Inferior parietal cortex (tissue), 1 donor: ENCODE measurements around the gene THSD7A.

ENCODE experiments used
- DNase-seq: peaks from one replicate; pipeline ENCODE4 v3.0.0-alpha.2; 2016; ENCODE audit errors: extremely low spot score

Gene THSD7A, protein sequence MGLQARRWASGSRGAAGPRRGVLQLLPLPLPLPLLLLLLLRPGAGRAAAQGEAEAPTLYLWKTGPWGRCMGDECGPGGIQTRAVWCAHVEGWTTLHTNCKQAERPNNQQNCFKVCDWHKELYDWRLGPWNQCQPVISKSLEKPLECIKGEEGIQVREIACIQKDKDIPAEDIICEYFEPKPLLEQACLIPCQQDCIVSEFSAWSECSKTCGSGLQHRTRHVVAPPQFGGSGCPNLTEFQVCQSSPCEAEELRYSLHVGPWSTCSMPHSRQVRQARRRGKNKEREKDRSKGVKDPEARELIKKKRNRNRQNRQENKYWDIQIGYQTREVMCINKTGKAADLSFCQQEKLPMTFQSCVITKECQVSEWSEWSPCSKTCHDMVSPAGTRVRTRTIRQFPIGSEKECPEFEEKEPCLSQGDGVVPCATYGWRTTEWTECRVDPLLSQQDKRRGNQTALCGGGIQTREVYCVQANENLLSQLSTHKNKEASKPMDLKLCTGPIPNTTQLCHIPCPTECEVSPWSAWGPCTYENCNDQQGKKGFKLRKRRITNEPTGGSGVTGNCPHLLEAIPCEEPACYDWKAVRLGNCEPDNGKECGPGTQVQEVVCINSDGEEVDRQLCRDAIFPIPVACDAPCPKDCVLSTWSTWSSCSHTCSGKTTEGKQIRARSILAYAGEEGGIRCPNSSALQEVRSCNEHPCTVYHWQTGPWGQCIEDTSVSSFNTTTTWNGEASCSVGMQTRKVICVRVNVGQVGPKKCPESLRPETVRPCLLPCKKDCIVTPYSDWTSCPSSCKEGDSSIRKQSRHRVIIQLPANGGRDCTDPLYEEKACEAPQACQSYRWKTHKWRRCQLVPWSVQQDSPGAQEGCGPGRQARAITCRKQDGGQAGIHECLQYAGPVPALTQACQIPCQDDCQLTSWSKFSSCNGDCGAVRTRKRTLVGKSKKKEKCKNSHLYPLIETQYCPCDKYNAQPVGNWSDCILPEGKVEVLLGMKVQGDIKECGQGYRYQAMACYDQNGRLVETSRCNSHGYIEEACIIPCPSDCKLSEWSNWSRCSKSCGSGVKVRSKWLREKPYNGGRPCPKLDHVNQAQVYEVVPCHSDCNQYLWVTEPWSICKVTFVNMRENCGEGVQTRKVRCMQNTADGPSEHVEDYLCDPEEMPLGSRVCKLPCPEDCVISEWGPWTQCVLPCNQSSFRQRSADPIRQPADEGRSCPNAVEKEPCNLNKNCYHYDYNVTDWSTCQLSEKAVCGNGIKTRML (N-terminal part only)

DNA sequence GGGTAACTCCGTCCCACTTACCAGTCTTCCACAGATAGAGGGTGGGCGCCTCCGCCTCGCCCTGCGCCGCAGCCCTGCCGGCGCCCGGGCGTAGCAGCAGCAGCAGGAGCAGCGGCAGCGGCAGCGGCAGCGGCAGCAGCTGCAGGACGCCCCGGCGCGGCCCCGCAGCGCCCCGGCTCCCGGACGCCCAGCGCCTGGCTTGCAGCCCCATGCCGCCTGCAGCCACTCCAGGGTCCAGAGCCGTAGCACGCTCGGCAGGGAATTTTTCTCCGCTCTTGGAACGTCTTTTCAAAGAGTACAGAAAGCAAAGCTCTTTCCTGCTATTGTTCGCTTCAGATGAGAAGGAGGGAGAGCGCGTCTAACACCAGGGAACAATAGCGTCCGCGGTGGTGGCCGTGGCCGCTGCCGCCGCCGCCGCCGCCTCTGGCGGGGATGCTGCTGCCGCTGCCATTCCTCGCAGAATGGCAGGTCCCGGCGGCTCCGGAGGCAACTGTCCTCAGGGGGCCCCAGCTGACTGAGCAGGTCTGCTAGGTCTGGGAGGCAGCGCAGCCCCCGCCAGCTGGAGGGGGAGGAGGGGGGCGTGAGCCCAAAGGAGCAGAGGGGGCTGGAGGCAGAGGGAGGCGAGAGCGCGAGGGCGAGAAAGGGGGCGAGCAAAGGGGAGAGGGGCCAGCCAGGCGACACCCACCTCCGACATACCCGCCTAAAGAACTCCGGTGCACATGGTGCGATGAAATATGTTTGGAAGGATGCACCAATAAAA, at the start of gene THSD7A:
TSS of gene THSD7A (minus strand) at position 463 of the 760 bp plus-strand sequence. CDS start at position 211, 252 bp downstream.
- no peak for DNase-seq

DNA sequence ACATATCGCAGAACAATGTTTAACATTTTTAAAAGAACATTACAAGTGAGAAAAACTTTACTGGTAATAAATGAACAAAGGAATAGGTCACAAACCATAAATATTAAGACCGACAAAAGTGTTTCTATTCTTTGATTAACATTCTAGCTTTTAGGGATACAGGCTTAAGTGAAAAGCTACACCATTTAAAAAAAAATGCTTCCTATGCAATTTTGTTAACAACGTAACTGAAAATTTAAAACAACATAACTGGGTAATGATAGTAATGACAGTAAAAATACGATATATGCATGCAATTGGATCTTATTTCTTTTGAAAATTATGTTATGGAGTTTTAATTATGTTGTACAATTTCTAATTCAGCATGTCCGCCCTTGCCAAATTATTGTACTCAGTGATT, 49.7 kb upstream of the THSD7A start:
- no peak for DNase-seq

DNA sequence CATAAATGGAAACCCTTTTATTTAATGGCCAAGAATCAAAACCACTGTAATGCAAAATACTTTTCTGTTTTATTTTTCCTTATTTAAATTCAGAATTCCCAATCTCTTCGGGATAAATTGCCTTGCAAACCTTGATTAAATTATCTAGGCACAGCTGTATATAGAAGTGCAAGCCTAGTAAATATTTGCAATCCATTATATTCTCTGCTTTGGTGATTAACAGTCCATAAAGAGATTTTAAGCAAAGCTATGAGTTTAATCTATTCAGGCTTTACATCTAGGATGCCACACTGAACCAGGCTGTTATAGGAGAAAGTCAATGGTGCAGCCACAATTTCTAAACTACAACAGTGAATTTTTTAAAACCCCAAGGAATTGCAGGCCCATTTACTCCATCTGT, 43.6 kb upstream of the THSD7A start:
- DNase-seq, result no peak

DNA sequence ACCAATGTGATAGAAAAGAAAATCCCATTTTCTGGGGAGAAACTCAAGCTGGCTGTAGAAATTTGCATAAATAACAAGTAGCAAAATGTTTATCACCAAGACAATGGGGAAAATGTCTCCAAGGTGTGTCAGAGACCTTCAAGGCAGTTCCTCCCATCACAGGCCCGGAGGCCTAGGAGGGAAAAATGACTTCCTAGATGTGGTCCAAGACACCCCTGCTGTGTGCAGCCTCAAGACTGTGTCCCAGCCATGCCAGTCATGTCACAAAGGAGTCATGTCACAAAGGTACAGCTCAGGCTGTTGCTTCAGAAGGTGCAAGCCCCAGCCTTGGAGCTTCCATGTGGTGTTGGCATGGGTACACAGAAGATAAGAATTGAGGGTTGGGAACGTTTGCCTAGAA, 33.7 kb upstream of the THSD7A start:
- DNase-seq, result no peak

DNA sequence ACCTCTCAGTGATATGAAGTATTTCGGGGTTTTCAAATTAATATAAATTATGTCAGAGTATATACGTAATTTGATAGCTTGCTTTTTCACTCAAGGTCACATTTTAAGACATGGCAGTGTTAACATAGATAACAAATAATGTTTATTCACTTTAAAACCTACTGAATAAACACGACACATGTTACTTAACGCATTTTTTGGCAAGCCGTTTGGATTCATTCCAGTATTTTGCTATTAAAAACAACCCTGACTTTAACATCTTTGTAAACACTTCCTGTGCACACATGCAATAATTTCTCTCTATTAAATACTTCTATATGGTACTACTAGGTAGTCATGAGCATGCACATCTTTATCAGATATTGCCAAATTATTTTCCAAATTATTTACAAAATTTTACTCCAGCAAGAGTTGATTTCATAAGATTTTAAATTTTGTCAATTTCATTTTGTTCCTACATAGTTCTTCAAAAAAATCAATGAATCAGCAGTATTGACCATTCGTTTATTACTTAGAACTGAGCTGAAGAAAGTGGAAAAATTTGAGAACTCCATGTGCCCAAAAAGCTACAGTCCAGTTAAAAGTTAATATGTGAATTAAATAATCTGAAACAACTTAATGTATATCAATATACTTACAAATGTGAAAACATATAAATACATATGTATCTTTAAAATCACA, 26.8 kb upstream of the THSD7A start:
- DNase-seq, result no peak

DNA sequence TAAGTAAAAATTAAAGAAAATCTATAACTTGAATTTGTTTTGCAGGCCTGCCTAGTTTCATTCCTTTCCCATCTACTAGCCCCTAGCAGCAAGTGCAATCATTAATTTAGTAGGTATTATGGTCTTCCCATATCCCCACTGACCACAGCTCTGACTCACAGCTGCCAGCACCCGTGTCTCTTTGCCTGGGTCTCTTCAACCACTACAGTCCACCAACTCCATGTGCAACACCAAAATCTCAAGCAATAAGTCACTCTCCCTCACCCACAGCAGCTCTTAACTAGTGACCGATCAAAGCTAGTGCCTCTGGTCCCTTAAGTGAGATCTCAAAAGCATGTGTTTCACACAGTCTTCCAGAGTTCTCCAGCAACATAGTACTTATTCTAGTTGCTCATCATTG, 26.0 kb upstream of the THSD7A start:
- DNase-seq, result no peak

DNA sequence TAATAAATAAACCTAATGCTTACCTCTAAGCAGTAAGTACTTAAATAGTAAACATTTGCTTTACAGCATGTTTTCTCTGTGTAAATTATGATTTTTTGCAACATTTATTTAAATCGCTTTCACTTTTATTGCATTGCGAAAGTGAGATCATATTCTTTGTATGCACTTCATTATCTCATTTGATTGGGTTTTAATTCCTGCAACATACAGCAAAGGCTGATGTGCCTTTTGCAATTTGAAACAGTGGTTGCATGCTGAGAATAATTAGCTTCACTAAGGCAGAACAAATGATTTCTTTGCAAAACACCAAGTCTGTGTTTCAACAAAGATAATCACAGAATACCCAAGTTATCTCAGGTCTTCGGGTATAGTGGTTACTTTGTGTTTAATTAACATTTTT, 16.3 kb upstream of the THSD7A start:
- DNase-seq, result no peak

DNA sequence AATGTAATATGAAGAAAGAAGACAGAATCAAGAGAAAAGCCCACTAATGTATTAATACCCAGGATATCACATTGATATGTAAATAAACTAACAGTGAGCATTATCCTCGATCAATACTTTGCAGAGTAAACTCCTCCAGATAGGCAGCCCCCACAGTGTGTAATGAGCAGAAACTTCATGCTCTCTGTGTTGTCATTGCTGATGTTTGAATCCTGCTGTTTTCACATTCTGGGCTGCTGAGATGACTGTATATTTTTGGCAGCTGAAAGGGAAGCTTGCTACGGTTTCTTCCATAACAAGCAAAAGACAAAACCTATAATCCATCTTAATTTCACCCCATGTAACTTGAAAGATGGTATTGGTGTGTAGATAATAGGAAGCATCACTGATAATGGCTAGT, 15.3 kb upstream of the THSD7A start:
- DNase-seq, result no peak

DNA sequence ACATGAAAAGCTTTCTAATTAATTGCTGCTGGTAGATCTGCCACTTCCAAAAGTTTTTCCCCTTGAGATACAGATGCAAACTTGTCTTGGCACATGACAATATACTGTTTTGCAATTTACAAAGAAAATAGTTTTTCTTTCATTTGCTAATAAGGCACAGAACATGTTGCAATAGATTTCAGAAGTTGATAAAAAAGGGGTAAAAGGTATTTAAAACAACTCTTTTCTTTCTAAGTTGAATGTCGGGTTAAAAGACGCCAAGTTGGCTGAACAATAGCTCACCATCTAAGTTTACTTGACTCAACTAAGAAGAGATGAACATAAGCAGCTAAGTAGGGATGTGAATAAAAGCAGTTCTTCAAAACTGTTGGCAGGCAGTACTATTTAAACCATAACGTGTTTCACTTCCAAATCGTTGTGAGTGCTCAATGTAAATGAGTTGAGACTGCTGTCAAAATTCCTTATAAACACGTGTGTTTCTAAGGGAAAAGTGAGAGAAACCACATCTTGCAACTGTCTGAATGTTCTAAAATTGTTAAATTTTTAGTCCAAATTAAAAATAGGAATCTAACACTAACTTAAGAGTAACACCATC, 14.5 kb upstream of the THSD7A start:
- peak; percentile 18 for DNase-seq

DNA sequence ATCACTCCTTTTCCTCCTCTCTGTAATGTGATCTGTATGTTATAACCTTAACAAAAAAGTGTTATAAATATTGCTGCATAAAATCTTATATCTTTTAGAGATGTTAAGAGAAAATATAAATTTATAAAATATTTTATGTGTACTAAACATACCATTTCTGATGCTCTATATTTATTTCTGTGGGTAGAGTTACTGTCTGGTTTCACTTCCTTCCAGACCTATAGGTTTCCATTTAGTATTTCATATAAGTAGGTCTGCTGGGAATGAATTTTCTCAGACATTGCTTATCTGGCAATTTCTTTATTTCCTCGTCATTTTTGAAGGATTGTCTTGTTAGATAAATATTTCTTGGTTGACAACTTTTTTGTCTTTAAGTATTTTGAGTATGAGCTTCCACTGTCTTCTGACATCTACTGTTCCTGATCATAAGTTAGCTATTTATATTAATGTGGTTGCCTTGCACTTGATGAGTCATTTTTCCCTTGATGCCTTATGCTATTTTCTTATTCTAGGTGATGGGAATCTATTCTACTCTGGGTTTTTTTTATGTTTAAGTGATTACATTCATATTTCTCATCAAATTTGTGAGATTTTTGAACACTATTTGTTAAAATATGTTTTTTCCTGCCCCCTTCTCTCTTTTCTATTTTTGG, 11.2 kb upstream of the THSD7A start:
- DNase-seq, result no peak

DNA sequence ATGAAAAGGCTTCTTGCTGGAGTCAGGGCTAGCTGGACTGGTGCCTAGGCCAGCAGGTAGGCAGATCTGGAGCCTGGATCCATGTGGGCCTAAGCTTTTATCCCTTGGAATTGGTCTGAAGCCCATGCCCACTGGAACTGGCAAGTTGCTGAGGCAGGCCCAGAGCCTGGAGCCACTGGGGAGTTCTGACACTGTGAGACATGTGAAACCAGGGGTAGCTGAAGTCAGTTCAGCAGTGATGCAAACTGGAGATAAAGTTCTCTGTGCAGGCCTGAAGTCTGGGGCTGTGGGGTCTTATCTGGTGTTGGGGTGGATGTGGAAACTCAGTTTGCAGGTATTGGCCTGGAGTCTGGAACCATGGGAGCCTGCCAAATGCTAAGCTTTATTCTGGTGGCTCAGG, 9.7 kb upstream of the THSD7A start:
- DNase-seq, result no peak

DNA sequence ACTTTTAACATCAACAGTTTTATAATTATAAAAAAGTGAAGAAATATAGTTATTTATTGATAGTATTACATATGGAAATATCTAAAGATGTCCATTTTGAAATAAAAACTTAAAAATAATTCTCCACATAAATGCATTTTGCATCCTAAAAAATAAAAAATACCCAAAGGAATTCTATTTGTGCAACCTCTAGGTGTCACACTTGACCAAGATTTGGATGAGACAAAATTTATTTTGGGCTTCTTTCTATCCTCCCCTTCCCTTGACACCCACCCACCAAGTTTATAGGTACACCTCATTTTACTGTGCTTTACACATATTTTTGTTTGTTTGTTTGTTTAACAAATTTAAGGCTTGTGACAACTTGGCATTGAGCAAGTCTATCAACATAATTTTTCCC, 3.3 kb upstream of the THSD7A start:
- no peak for DNase-seq

DNA sequence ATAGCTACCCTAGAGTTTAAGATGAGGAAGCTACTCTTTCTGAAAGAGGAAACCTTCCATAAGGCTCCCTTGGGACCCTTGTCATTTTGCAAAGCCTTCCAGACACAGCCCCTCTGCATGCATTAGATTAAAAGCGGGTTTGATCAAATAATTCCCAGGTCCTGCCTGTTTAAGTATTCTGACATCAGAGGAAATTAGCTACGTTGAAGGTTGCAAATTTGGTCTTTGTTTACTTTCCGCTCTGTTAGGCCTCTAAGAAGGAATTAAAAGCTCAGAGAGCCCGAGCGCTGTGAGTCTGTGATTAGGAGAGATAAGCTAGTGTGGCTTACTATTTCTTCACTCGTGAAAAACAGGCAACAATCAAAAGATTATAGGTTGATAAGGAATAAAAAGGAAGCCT, 1.4 kb upstream of the THSD7A start:
- no peak for DNase-seq

DNA sequence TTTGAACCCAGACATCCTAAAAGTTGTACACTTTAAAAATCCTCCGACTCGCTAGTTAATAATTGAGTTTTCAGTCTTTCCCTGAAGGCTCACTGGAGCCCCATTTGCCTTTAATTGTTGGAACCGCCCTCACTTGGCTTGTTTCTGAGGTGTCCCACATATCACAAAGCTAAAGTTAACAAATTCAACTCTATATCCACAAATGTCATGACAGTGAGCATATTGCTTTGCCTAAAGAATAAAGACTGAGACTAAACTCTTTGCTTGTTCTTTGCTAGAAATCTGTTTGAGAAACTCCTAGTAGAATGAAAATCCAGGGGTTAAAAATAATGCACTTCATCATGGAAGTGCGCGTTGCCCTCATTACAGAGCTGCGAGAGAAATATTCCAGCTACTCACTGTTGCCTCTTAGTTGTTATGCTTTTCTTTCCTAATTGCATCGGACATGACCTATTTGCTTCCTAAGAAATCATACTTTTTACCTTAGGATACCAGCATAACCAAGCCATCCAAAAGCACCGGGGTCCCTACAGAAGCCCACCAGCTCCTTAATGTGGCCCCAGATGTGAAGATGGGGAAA, 752 bp downstream of the THSD7A start:
- DNase-seq, result no peak

DNA sequence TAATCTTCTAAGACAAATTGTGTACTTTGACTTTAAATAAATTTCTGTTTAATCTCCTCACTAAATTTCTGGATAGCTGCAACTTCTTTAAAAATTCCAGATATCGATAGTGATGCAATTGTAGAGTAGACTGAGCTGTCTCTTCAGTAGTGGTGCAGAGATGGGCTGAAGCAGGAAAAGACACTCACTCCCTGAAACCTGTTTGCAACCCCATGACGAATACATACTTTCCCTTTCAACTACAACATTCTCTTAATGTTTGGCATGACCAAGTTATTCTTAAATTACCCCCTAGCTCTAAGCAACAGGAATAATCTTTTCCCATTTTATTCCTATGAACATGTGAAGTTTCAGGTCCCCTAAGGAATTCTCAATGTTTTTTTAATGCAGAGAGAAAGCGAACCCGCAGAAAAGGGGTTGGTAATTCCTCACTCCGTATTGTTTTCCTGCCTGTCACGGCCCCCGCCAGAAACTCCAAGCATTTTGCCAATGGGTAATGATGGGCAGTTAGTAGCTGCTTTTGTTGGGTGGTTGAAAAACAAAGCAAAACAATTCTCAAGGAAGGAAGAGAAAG, 1.3 kb downstream of the THSD7A start:
- no peak for DNase-seq

DNA sequence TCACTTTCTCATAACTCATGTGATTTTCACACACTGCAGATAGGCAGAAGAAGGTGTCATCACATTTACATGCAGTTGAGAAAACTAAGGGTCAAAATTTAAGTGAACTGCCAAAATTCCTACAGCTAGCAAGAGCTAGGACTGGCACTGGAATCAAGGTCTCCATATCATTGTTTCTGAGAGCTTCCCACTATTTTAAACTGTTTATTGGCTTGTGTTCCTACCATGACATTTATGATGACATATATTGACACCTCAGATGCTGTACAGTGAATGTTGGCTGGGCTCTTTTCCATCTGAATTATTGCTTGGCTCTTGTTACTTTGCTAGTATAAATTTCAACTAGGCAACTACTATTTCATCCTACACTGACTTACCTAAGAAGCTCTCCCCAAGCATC, 2.0 kb downstream of the THSD7A start:
- no peak for DNase-seq

DNA sequence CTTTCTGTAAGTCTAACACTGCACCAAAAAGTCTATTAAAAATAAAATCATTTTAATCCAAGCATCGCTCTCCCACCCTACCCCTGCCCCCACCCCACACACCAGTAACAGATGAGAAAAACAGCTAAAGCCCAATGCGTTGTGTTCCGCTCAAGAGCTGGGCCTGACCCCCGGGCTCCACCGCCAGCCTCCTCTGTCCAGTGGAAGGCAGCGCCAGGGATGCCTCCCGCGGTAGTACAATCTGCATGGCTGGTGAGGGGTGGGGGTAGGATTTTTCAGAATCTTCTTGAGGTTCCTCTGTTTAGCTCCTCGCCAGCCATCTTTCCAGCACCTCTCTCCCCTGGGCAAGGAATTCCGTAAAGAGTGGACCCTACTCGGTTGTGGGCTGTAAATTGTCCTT, 12.1 kb downstream of the THSD7A start:
- DNase-seq, result no peak

DNA sequence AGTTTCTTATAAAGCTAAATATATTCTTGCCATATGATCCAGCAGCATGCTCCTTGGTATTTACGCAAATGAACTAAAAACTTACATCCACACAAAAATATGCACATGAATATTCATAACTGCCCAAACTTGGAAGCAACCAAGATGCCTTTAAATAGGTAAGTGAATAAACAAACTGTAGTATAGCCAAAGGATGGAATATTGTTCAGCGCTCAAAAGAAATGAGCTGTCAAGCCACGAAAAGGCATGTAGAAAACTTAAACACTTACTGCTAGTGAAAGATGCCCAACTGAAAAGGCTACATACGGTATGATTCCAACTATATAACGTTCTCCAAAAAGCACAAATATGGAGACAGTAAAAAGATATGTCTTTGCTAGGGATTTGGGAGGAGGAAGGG, 12.7 kb downstream of the THSD7A start:
- DNase-seq, result no peak

DNA sequence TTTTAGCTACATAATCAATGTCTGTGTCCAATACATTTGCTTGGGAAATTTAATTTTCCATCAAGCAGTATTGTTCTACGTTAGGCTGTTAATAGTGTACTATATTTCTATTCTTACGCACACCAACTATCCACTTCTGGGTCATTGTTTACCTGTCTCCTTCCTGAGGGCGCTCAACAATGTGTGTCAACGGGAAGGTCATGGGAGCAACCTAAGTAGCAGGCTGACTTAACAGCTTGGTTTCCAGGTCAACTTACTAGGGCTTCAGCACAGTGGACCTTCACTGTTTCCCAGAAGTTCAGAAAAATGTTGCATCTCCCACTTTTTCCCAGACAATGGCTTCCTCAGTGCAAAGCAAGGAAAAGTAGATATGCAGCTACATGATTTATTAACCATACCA, 13.7 kb downstream of the THSD7A start:
- DNase-seq, result no peak
